C4-2B (cell line): Measurements from ENCODE around the gene NUDT22.

Source experiments
- ZFX ChIP-seq: fragments of 450-650 bp; IDR thresholded peaks from 2 replicates; pipeline ENCODE4 v1.6.1; 2017
- TF ChIP-seq, protein P1 (sequence below): fragments of 450-650 bp; conservative IDR thresholded peaks from 2 replicates; pipeline ENCODE4 v1.5.1; 2017; ENCODE audit warnings: mild to moderate bottlenecking

DNA sequence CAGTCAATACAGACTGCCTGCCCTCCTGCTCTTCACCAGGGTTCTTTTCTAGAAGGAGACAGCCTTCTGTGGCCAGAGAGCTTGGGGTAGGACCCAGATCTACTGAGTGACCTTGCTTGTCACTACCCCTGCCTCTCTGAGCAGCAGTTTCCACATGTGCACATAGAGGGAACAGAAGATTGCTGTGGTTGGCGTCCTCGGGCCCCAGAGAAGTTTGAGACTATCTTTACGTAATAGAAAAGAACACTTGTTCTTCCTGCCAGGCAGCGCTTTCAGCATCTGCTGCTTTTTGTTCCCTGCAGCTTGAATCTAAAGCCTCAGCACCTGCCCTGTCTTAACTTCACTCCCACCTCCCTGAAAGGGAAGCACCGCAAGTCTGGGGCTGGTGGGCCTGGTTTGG, 12.9 kb downstream of the NUDT22 start:
- TF ChIP-seq, protein P1, sequence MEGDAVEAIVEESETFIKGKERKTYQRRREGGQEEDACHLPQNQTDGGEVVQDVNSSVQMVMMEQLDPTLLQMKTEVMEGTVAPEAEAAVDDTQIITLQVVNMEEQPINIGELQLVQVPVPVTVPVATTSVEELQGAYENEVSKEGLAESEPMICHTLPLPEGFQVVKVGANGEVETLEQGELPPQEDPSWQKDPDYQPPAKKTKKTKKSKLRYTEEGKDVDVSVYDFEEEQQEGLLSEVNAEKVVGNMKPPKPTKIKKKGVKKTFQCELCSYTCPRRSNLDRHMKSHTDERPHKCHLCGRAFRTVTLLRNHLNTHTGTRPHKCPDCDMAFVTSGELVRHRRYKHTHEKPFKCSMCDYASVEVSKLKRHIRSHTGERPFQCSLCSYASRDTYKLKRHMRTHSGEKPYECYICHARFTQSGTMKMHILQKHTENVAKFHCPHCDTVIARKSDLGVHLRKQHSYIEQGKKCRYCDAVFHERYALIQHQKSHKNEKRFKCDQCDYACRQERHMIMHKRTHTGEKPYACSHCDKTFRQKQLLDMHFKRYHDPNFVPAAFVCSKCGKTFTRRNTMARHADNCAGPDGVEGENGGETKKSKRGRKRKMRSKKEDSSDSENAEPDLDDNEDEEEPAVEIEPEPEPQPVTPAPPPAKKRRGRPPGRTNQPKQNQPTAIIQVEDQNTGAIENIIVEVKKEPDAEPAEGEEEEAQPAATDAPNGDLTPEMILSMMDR, result no peak
- no peak for TF ChIP-seq ZFX
